Measurements from ENCODE around the gene INPP5D.

INPP5D gene

GRCh38 chr2:233091595-233092375 lies 31.6 kb downstream of the INPP5D start:
- no peak overlapping the region for H3K4me3 ChIP-seq (replicated peaks; ENCODE audit: insufficient read depth, low read length)
- DNase-seq (ENCODE audit: low read depth in 1 of 2, low spot score in 1 of 2): no peak
- no peaks in the 10 kb centered on the region for H3K27me3 ChIP-seq (ENCODE audit: insufficient read depth, poor library complexity, severe bottlenecking)
- no peak for TF ChIP-seq POLR2AphosphoS5 (IDR thresholded peaks at IDR 0.05; ENCODE audit: low read depth)
- TF ChIP-seq CTCF (IDR thresholded peaks at IDR 0.05; ENCODE audit: insufficient read depth, low read length): no peak
- TF ChIP-seq GABPA (IDR thresholded peaks at IDR 0.05; ENCODE audit: low read depth): no peak
- no peak for TF ChIP-seq SPI1 (IDR thresholded peaks at IDR 0.05; ENCODE audit: borderline replicate concordance, low read depth)
- TF ChIP-seq REST (IDR thresholded peaks at IDR 0.05; ENCODE audit: insufficient replicate concordance, low read depth): no peak
- H3K27ac ChIP-seq (replicated peaks): no peak overlapping the region

- H3K27ac ChIP-seq (replicated peaks): peak overlapping the region; percentile 41
- DNase-seq (ENCODE audit: low read depth in 1 of 2, low spot score in 1 of 2): peak in 1 of 2 experiments; percentile 73
- H3K4me3 ChIP-seq (replicated peaks; ENCODE audit: insufficient read depth, low read length): no peak overlapping the region
- TF ChIP-seq POLR2AphosphoS5 (IDR thresholded peaks at IDR 0.05; ENCODE audit: low read depth) (no peak; the same call in 1 of the 2 replicates), GABPA (IDR thresholded peaks at IDR 0.05; ENCODE audit: low read depth) (no peak), REST (IDR thresholded peaks at IDR 0.05; ENCODE audit: insufficient replicate concordance, low read depth) (no peak), CTCF (IDR thresholded peaks at IDR 0.05; ENCODE audit: insufficient read depth, low read length) (no peak), SPI1 (IDR thresholded peaks at IDR 0.05; ENCODE audit: borderline replicate concordance, low read depth) (peak; percentile 94)
- H3K27me3 ChIP-seq (ENCODE audit: insufficient read depth, poor library complexity, severe bottlenecking): no peaks in the 10 kb centered on the region
These were observed 32.5 kb downstream of the INPP5D start for GRCh38 chr2:233092432-233093165.

GRCh38 chr2:233093166-233093448 lies 33.0 kb downstream of the INPP5D start:
- no peak for DNase-seq (ENCODE audit: low read depth in 1 of 2, low spot score in 1 of 2)
- H3K27me3 ChIP-seq (ENCODE audit: insufficient read depth, poor library complexity, severe bottlenecking): no peaks in the 10 kb centered on the region
- H3K27ac ChIP-seq (replicated peaks): peak overlapping the region; percentile 41
- H3K4me3 ChIP-seq (replicated peaks; ENCODE audit: insufficient read depth, low read length): no peak overlapping the region
- TF ChIP-seq REST (IDR thresholded peaks at IDR 0.05; ENCODE audit: insufficient replicate concordance, low read depth): no peak
- TF ChIP-seq CTCF (IDR thresholded peaks at IDR 0.05; ENCODE audit: insufficient read depth, low read length): no peak
- TF ChIP-seq SPI1 (IDR thresholded peaks at IDR 0.05; ENCODE audit: borderline replicate concordance, low read depth): peak; percentile 57; the same call in 1 of the 2 replicates
- TF ChIP-seq POLR2AphosphoS5 (IDR thresholded peaks at IDR 0.05; ENCODE audit: low read depth): no peak
- TF ChIP-seq GABPA (IDR thresholded peaks at IDR 0.05; ENCODE audit: low read depth): no peak

All from HL-60 (cell line).